Gastrocnemius medialis (tissue), 4 donors: ENCODE measurements around the gene LRRC49. TPM values are rescaled to one million over a fixed set of nuclear protein-coding genes. Genes with fewer than 3 reads are reported as not detected.
"Not testable (repeated sequence)": the region's sequence is repeated elsewhere in the genome, so short reads cannot be mapped to it uniquely, and the experiment has no call there.

ENCODE experiments used
- ATAC-seq, 2 donors: fragments of 150-250 bp; one replicate each; pipeline ENCODE4 v1.9.1; 2016
- DNase-seq, 2 donors: peaks; one replicate each; pipeline ENCODE4 v3.0.0-alpha.2; 2019
- H3K27ac ChIP-seq, 4 donors: fragments of 200-600 bp; sonication (generic); 1 replicate in 1 of 4; 2 replicates in 3 of 4; pipeline ENCODE4 v1.5.1; 2016 to 2018; ENCODE audit warnings: mild to moderate bottlenecking in 2 of 4, moderate library complexity in 1 of 4
- H3K27me3 ChIP-seq, 3 donors: fragments of 200-600 bp; sonication (generic) in 2 of 3; 1 replicate in 1 of 3; 2 replicates in 2 of 3; pipeline versions ENCODE4 v1.5.1 to v1.6.0; 2016 to 2019; ENCODE audit warnings: mild to moderate bottlenecking in 1 of 3, moderate library complexity in 1 of 3
- H3K36me3 ChIP-seq, 2 donors: fragments of 200-600 bp; sonication (generic) in 1 of 2; one replicate each; pipeline ENCODE4 v1.5.1; 2017 to 2018
- H3K4me1 ChIP-seq, 2 donors: fragments of 200-600 bp; sonication (generic) in 1 of 2; one replicate each; pipeline ENCODE4 v1.5.1; 2016 to 2017; ENCODE audit warnings: mild to moderate bottlenecking in 2 of 2
- H3K4me3 ChIP-seq, 4 donors: fragments of 200-600 bp; sonication (generic) in 3 of 4; 1 replicate in 1 of 4; 2 replicates in 3 of 4; pipeline ENCODE4 v1.5.1; 2016 to 2019; ENCODE audit warnings: mild to moderate bottlenecking in 2 of 4
- H3K9me3 ChIP-seq, 3 donors: fragments of 200-600 bp; sonication (generic) in 2 of 3; 1 replicate in 1 of 3; 2 replicates in 2 of 3; pipeline ENCODE4 v1.5.1; 2016 to 2019
- CTCF ChIP-seq, 5 experiments: fragments of 450-650 bp in 3 of 5; fragments of 200-600 bp in 2 of 5; sonication (generic) in 2 of 5; IDR thresholded peaks in 4 of 5; conservative IDR thresholded peaks in 1 of 5; 1 replicate in 4 of 5; 2 replicates in 1 of 5; pipeline ENCODE4 v1.5.1; 2016 to 2019; ENCODE audit warnings: antibody characterized with exemption in 5 of 5, mild to moderate bottlenecking in 3 of 5, moderate library complexity in 3 of 5
- POLR2A ChIP-seq, 2 donors: fragments of 450-650 bp; IDR thresholded peaks; one replicate each; pipeline ENCODE4 v1.6.1; 2017; ENCODE audit warnings: antibody characterized with exemption in 2 of 2, mild to moderate bottlenecking in 2 of 2, moderate library complexity in 2 of 2
- in situ Hi-C, 4 donors: fragments of 200-750 bp; cut with MboI; loops; one replicate each; pipeline versions ENCODE4 v1.15.0 to v1.8.0; 2017; ENCODE audit warnings: low sequenced_read_pairs in 4 of 4
- intact Hi-C: fragments of 100-400 bp; cut with DNase I; formaldehyde crosslinking; loops from one replicate; pipeline ENCODE4 v1.15.1; 2023; ENCODE audit warnings: low total_unique reads
- total RNA-seq, 4 donors: library from RNA; depleted of rRNA; stranded (reverse); fragments of >200 nt; gene quantifications; one replicate each; pipeline versions ENCODE4 v1.1.0 to v1.2.3, GENCODE V29; 2016

LRRC49 gene
- total RNA-seq, 4 donors from 2014 or later: 0.51 to 5.0 (median 2.8) TPM

GRCh38 chr15:71002316-71002715, 109.7 kb downstream of the LRRC49 start:
- no peaks in the 10 kb centered on the region for H3K9me3 ChIP-seq
- no peaks in the 10 kb centered on the region for H3K36me3 ChIP-seq
- DNase-seq (no peak), ATAC-seq (no peak)
- in situ Hi-C loops: no loop called here
- TF ChIP-seq CTCF (IDR thresholded peaks at IDR 0.05 in 4 of 5, conservative IDR thresholded peaks at IDR 0.05 in 1 of 5) (no peak), POLR2A (IDR thresholded peaks at IDR 0.05) (no peak)
- no peaks in the 10 kb centered on the region for H3K4me1 ChIP-seq
- H3K4me3 ChIP-seq: no peak overlapping the region
- intact Hi-C loops: no loop called here
- no peaks in the 10 kb centered on the region for H3K27me3 ChIP-seq
- H3K27ac ChIP-seq: no peak overlapping the region

DNA sequence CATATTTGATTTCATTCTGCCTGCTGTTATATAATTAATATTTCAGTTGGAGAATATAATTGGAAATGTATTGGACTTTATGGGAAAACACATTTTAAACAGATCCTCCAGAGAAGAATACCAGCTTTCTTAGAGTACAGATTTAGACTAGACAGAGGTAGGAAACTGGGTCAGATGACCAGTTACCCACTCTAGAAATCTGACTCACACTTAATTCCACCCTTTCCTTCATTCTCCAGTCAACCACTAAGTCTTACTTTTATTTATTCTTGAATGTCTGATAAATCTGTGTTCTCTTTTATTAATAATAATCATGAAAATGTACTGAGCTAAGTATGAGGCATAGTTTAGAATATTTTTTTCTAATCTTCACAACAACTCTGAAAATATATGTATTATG, 110.7 kb downstream of the LRRC49 start:
- ATAC-seq: no peak
- Histone ChIP-seq H3K27me3 (no peaks in the 10 kb centered on the region), H3K27ac (no peak overlapping the region), H3K36me3 (no peaks in the 10 kb centered on the region), H3K4me1 (no peaks in the 10 kb centered on the region), H3K4me3 (no peak overlapping the region), H3K9me3 (no peaks in the 10 kb centered on the region)
- no peak for DNase-seq
- TF ChIP-seq CTCF (IDR thresholded peaks at IDR 0.05 in 4 of 5, conservative IDR thresholded peaks at IDR 0.05 in 1 of 5): no peak
- TF ChIP-seq POLR2A (IDR thresholded peaks at IDR 0.05): no peak
- intact Hi-C loops (no loop called here), in situ Hi-C loops (no loop called here)

- H3K36me3 ChIP-seq, H3K9me3 ChIP-seq, in situ Hi-C loops, H3K27me3 ChIP-seq, DNase-seq, H3K4me1 ChIP-seq, ATAC-seq, intact Hi-C loops, H3K4me3 ChIP-seq, H3K27ac ChIP-seq: not testable (repeated sequence)
Measured at GRCh38 chr15:71004506-71004905, 111.9 kb downstream of the LRRC49 start.

- no peaks in the 10 kb centered on the region for H3K36me3 ChIP-seq
- H3K27me3 ChIP-seq: no peaks in the 10 kb centered on the region
- H3K4me3 ChIP-seq: no peak overlapping the region
- no peak overlapping the region for H3K27ac ChIP-seq
- ATAC-seq: no peak
- H3K9me3 ChIP-seq: no peaks in the 10 kb centered on the region
- TF ChIP-seq POLR2A (IDR thresholded peaks at IDR 0.05) (no peak), CTCF (IDR thresholded peaks at IDR 0.05 in 4 of 5, conservative IDR thresholded peaks at IDR 0.05 in 1 of 5) (no peak)
- in situ Hi-C loops (no loop called here), intact Hi-C loops (no loop called here)
- DNase-seq: no peak
- H3K4me1 ChIP-seq: no peaks in the 10 kb centered on the region
Measured at GRCh38 chr15:71005895-71006294, 113.3 kb downstream of the LRRC49 start.

GRCh38 chr15:71008250-71008870, 115.7 kb downstream of the LRRC49 start:
- TF ChIP-seq CTCF (IDR thresholded peaks at IDR 0.05 in 4 of 5, conservative IDR thresholded peaks at IDR 0.05 in 1 of 5) (no peak), POLR2A (IDR thresholded peaks at IDR 0.05) (no peak)
- DNase-seq (no peak), ATAC-seq (no peak)
- no peaks in the 10 kb centered on the region for H3K4me1 ChIP-seq
- H3K27me3 ChIP-seq: no peaks in the 10 kb centered on the region
- H3K9me3 ChIP-seq: no peaks in the 10 kb centered on the region
- no peak overlapping the region for H3K27ac ChIP-seq
- no peak overlapping the region for H3K4me3 ChIP-seq
- intact Hi-C loops (no loop called here), in situ Hi-C loops (no loop called here)
- H3K36me3 ChIP-seq: no peaks in the 10 kb centered on the region
